PC-3 (cell line): ENCODE results near the gene FHIP2A.

Experiments
- EZH2 ChIP-seq: fragments of 300-600 bp; sonication (generic); IDR thresholded peaks from one replicate; pipeline ENCODE4 v1.6.1; 2017; ENCODE audit warnings: antibody characterized with exemption, mild to moderate bottlenecking, low read length; ENCODE audit not compliant: unreplicated experiment
- TF ChIP-seq, protein P1 (sequence below): fragments of 300-600 bp; sonication (generic); conservative IDR thresholded peaks from 2 replicates; pipeline ENCODE4 v1.5.1; 2017; ENCODE audit warnings: antibody characterized with exemption, low read depth, mild to moderate bottlenecking, low read length

DNA sequence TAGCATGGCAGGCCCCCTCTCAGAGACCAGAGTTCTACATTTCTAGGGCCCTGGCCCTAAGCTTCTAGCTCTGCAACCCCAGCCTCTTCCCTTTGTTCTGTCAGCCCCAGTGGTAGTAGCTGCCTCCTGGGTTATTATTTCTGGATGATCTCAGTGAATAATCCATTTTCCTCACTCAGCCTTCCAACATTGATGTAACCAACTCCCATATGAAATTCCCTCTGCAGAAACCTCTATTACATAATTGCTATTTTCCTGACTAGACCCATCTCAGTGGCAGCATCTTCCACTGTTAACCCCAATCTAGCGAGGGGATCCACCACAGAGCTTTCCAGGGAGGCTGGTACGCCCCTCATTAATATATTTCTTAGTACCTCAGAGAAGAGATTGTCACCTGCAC is 49.8 kb downstream of the FHIP2A start:
- TF ChIP-seq, protein P1, sequence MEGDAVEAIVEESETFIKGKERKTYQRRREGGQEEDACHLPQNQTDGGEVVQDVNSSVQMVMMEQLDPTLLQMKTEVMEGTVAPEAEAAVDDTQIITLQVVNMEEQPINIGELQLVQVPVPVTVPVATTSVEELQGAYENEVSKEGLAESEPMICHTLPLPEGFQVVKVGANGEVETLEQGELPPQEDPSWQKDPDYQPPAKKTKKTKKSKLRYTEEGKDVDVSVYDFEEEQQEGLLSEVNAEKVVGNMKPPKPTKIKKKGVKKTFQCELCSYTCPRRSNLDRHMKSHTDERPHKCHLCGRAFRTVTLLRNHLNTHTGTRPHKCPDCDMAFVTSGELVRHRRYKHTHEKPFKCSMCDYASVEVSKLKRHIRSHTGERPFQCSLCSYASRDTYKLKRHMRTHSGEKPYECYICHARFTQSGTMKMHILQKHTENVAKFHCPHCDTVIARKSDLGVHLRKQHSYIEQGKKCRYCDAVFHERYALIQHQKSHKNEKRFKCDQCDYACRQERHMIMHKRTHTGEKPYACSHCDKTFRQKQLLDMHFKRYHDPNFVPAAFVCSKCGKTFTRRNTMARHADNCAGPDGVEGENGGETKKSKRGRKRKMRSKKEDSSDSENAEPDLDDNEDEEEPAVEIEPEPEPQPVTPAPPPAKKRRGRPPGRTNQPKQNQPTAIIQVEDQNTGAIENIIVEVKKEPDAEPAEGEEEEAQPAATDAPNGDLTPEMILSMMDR = no peak
- no peak for TF ChIP-seq EZH2
